Activated CD8-positive, alpha-beta memory T cell treated with anti-CD3 and anti-CD28 coated beads for 48 hours (primary cell): ENCODE results near the gene CD33.
"Not testable (repeated sequence)": the region's sequence is repeated elsewhere in the genome, so short reads cannot be mapped to it uniquely, and the experiment has no call there.

ENCODE experiments used
- DNase-seq, 3 experiments: peaks; one replicate each; pipeline ENCODE4 v3.0.0-alpha.2; 2020; ENCODE audit warnings: low read depth in 2 of 3, low spot score in 2 of 3

The CD33 gene

GRCh38 chr19:51224898-51225393, at the start of gene CD33:
Gene CD33 (plus strand): TSS chr19:51225080. CDS start chr19:51225119, 39 bp downstream.
- DNase-seq = not testable (repeated sequence)

- no peak for DNase-seq
These were observed 45.6 kb upstream of the CD33 start for GRCh38 chr19:51179256-51179655.

GRCh38 chr19:51181377-51181912, 43.4 kb upstream of the CD33 start:
- no peak for DNase-seq

DNA sequence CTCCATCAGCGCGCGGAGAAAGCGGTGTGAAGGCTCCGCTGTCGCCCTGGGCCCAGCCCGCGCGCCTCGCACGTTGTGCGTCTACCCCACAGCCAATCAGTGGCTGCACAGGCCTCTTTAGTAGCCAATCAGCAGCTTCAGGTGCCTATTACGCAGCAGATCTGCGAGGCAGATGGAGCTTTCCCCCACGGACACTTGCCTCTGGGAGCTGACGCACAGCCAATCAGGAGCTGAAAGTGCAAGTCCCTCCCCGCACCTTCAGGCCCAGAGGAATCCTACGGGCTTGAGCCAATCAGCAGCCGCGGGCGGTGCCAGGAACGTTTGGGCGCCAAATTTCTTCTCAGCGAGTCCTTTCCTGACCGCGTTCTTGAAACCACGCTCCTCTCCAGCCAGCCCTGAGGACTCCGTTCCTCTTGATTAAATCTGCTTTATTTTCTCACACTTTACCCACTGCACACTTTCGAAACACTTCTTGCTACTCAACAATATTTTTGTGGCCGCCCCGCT, 42.9 kb upstream of the CD33 start:
- no peak for DNase-seq

GRCh38 chr19:51183629-51184028, 41.3 kb upstream of the CD33 start:
- DNase-seq = no peak

- no peak for DNase-seq
These were observed 39.6 kb upstream of the CD33 start for GRCh38 chr19:51185069-51185867.

GRCh38 chr19:51185868-51186215, 39.0 kb upstream of the CD33 start:
- DNase-seq = no peak

DNA sequence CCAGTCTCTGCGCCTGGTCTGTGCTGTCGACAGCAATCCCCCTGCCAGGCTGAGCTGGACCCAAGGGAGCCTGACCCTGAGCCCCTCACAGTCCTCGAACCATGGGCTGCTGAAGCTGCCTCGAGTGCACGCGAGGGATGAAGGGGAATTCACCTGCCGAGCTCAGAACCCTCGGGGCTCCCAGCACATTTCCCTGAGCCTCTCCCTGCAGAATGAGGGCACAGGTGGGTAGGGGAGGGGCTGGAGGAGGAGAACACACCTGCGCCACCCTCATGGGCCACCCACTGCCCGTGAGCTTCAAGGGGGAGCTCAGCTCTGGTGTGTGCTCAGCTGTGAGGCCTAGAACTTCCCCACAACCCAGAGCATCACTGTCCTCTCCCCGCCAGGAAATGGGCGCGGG, 38.6 kb upstream of the CD33 start:
- DNase-seq = no peak

DNA sequence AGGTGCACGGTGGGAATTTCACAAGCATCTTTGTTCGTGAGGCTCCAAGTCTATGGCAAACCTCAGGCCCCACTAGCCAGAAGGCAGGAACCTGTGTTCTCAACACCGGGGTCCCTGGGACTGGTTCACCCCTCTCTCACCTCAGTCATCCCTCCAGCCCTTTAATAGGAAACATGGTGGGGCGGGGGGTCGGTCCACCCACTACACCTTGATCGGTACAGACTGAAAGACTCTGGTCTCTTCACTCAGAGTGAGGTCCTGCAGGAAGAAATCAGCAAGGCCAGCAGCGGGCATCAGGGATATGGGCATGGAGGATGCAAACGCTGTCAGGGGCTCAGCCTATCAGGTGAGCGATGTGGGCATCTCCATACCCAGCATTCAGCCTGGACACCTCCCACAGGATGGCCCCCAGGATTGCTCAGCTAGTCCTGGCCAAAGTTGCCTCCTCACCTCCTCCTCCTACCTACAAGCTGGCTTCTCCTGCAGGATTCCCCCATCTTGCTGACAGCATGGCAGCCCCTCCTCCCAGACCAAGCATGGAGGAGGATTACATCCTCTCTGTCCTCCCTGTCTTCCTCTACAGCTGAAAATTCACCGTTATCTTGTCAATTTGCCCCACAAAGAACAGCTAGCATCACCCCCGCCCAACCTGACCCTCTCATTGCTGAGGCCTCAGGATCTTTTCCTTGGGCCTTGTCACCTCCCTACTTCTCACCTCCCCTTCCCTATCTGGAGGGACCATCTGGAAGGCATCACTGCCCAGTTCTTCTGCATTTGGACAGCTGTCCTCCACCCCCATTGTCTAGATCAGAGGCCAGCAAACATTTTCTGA, 37.3 kb upstream of the CD33 start:
- DNase-seq = no peak

- DNase-seq = no peak
These were observed 36.7 kb upstream of the CD33 start for GRCh38 chr19:51188227-51188559.

DNA sequence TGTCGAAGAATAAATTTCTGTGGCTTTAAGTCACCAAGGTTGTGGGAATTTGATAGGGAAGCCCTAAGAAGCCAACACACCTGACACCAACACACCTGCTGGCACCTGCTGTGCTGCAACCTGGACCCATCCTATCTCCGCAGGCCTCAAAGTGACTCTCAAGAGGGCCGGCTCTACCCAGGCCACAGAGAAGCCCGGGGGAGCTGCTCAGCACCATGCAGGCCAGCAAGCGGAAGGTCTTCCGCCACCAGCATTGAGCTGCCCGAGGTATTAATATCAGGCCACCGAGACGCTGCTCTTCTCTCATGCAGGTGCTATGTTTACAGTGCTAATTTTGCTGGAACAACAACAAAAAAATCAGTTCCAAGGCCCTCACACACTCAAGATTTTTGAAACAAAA, 32.2 kb upstream of the CD33 start:
- no peak for DNase-seq

DNA sequence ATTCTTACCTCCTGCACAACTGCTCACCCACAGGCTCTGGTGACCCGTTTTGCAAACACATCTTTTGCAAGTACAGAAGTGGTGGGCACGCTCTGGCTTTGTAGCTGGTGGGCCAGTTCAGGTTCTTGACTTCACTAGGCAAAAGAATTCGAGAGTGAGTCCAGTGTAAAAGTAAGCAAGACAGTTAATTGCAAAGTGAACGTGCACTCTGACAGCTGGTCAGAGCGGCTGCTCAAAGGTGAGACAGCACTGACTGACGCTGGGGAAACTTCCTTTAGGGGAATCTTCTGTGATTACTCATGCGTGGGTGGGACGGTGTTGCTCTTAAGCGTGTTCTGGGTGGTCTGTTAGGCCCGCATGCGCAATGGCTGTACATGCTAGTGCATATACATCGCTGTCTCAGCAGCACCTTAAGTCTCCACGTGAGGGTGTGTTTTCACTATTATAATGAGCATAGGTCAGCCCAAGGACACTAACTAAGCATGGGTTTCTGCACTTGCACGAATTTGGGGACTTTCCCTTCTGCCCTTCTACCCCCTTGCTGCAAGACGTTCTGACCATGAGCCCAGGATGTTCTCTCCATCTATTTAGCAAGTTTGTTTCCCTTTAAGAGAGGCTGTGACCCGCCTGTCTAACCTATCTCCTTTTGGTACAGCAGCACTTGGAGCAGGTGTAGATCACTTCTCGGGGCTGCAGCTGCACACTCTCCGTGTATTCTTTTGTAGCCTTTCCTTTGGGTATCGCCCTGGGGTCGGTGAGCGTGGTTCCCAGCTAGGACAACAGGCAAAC, 30.2 kb upstream of the CD33 start:
- no peak for DNase-seq

DNA sequence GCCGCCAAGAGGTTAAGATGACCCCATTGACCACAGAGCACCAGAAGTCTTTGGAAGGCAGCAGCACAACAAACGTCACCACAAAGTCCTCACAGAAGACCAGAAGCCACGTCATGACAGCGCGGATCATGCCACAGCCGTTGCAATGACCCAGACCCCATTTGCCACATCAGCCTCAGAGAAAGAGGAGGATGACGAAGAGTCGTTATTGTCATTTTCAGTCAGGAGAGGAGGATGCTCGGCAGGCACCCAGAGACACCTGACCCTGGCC, 29.6 kb upstream of the CD33 start:
- DNase-seq = no peak

- no peak for DNase-seq
These were observed 29.3 kb upstream of the CD33 start for GRCh38 chr19:51195616-51196015.

DNA sequence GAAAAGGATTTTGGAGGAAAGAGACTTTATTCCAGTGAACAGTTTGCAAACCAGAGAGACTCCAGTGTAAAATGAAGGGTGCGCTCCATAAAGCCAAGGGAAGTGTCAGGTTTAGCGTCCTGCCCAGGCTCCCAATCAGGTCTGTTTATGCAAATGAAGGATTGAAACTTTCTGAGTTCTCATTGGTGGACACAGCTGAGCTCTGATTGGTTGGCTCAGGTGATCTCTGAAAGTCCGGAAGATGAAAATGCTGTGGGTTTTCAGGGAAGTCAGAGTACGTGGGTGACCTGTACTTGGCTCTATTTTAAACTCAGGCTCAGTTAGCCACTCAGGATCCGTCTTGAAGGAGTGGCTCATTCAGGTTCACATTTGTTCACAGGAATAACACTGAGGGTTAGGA, 28.7 kb upstream of the CD33 start:
- DNase-seq = no peak

DNA sequence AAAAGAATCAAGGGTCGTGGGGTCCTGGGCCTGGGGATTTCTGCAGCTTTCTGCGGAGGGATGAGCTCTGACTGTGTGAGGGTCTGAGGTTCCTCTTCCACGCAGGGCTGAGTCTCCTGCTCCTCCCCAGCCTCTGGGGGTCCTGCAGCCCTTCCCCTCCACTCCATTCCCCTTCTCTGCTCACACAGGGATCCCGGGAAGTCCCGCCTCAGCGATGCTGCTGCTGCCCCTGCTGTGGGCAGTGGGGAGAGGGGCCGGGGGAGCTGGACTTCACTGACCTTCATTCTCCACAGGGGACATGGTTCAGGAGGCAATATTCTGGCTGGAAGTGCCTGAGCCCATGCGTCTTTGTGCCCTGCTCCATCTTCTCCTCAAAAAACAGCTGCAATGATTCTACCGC, 26.2 kb upstream of the CD33 start:
- no peak for DNase-seq

DNA sequence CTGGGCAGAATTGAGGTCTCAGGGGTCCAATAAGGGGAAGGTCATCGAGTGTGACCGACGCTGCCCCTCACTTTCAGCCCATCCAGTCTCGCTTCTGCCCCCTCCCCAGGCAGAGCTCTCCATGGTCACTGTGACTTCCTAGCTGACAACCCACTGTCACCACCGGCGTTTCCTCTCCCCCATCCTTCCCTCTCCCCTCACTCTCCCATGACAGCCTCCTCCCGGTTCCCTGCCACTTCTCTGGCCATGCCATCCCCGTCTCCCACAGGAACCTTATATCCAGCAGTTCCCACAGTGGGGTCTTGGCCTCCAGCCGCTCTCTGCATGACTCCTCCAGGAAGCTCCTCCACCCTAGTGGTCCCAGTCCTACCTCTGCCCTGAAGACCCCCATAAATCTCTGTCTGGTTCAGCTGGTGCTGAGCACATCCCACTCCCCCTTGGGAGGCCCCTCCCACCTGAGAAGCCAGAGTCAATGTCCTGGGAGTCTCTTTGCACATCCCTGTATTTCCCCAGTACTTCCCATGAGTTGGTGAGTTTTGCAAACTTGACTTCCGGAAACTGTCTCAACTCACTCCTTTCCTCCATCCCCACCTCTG, 24.7 kb upstream of the CD33 start:
- DNase-seq = no peak

DNA sequence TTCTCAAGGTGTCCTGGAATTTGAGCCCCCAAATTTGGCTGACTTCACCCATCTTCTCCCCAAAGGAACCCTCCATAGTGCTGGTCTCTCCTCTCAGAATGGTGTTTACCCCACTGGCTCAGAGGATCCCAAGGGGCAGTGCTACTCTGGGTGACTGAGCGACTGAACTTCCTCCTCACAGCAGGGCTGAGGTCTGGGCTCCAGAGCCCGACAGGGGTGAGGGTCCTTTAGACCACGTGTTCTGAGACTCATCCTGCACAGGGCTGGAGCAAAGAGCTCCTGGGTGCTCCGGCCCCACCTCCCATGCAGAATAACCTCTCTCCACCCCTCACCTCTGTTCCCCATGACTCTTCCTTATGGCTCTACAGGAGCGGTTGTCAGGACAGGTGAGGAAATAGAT, 23.2 kb upstream of the CD33 start:
- no peak for DNase-seq

GRCh38 chr19:51203916-51204315, 21.0 kb upstream of the CD33 start:
- DNase-seq = no peak

- DNase-seq = no peak
These were observed 20.6 kb upstream of the CD33 start for GRCh38 chr19:51204321-51204720.

DNA sequence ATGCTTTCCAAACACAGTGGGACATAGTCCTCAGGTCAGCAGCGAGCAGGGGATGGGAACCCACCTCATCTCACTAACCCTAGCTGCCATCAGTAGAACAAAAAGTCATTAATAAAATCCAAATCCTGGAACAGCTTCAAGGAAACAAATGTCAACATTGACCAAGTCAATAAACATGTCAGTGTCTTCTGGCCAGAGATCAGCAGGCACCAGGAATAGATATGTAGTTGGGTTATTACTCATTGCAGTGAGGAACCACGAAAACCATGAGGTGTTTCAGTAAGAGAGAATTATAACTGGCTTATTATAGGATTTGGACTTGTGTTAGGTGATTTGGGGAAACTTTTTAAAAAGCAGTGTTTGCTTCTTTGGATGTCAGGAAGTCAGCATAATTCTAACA, 17.1 kb upstream of the CD33 start:
- no peak for DNase-seq
